Stimulated activated naive CD4-positive, alpha-beta T cell treated with Interleukin-2 at 50 U/mL for 16 hours (primary cell): ENCODE measurements around the gene SMARCD3.

Experiments used
- DNase-seq: peaks from one replicate; lab custom pipeline; 2025; lab: John Stamatoyannopoulos, UW

The SMARCD3 gene

GRCh38 chr7:151208253-151208862, 40.1 kb downstream of the SMARCD3 start:
- DNase-seq, result no peak

- no peak for DNase-seq
These were observed 40.7 kb downstream of the SMARCD3 start for GRCh38 chr7:151207804-151208203.

- DNase-seq, result no peak
These were observed 41.2 kb downstream of the SMARCD3 start for GRCh38 chr7:151207315-151207714.

GRCh38 chr7:151206914-151207313, 41.6 kb downstream of the SMARCD3 start:
- DNase-seq, result no peak

- no peak for DNase-seq
These were observed 42.8 kb downstream of the SMARCD3 start for GRCh38 chr7:151205730-151206129.

GRCh38 chr7:151204383-151205032, 44.0 kb downstream of the SMARCD3 start:
- no peak for DNase-seq

- no peak for DNase-seq
These were observed 45.7 kb downstream of the SMARCD3 start for GRCh38 chr7:151202836-151203235.

GRCh38 chr7:151201751-151202150, 46.7 kb downstream of the SMARCD3 start:
- DNase-seq, result no peak

GRCh38 chr7:151201344-151201743, 47.1 kb downstream of the SMARCD3 start:
- no peak for DNase-seq

- DNase-seq, result no peak
These were observed 49.3 kb downstream of the SMARCD3 start for GRCh38 chr7:151198945-151199848.

GRCh38 chr7:151197932-151198331, 50.6 kb downstream of the SMARCD3 start:
- no peak for DNase-seq

GRCh38 chr7:151195616-151196450, 52.7 kb downstream of the SMARCD3 start:
- DNase-seq, result no peak

- DNase-seq, result no peak
These were observed 54.3 kb downstream of the SMARCD3 start for GRCh38 chr7:151194188-151194587.

- DNase-seq, result no peak
These were observed 55.1 kb downstream of the SMARCD3 start for GRCh38 chr7:151193203-151193978.

GRCh38 chr7:151192002-151192539, 56.4 kb downstream of the SMARCD3 start:
- DNase-seq, result no peak

- no peak for DNase-seq
These were observed 57.0 kb downstream of the SMARCD3 start for GRCh38 chr7:151191544-151191943.

- DNase-seq, result no peak
These were observed 59.5 kb downstream of the SMARCD3 start for GRCh38 chr7:151189038-151189437.
